Fibroblast of lung (primary cell): ENCODE data around the gene GRB2.

Experiments
- CTCF ChIP-seq, 2 donors: IDR thresholded peaks in 1 of 2; conservative IDR thresholded peaks in 1 of 2; 1 replicate in 1 of 2; 2 replicates in 1 of 2; pipeline ENCODE4 v1.5.1; 2011 to 2012; ENCODE audit warnings: low read length in 2 of 2, control low read depth in 1 of 2, inconsistent platforms in 1 of 2, low read depth in 1 of 2, mild to moderate bottlenecking in 1 of 2
- EZH2 ChIP-seq: IDR thresholded peaks from 2 replicates; pipeline ENCODE4 v1.5.1; 2012; ENCODE audit warnings: low read length, control low read depth, mild to moderate bottlenecking; ENCODE audit errors: missing control alignments

- no peak for TF ChIP-seq EZH2
- TF ChIP-seq CTCF (conservative IDR thresholded peaks at IDR 0.05 in 1 of 2, IDR thresholded peaks at IDR 0.05 in 1 of 2; ENCODE audit: low read depth in 1 of 2, low read length in 2 of 2): no peak
Observed at GRCh38 chr17:75271955-75272847, 133.3 kb downstream of the GRB2 start.
